ENCODE results near the gene PLEKHA7.
"Not testable (repeated sequence)": the region's sequence is repeated elsewhere in the genome, so short reads cannot be mapped to it uniquely, and the experiment has no call there.

PLEKHA7 gene

GRCh38 chr11:17010851-17011420 is 3.3 kb downstream of the PLEKHA7 start:
- no peak for DNase-seq (ENCODE audit: low read depth)

DNA sequence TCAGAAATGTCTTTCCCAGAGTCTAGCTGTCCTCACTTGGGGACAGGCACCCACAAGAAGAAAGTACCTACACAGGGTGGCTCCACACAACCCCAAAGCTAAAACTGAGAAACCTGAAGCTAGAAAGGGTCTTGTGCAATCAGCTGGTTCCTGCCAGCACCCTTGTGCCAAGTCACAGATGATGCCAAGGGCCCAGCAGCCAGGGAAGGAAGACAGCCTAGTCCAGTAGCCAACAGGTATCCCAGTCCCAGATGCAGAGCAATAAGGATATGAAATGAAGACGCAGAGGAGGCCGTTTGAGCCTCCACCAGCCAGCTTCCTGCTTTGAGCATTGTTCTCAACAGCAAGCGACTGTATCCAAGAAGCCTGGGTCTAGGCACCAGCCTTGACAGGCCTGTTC is 6.1 kb downstream of the PLEKHA7 start:
- DNase-seq (ENCODE audit: low read depth) = no peak

DNA sequence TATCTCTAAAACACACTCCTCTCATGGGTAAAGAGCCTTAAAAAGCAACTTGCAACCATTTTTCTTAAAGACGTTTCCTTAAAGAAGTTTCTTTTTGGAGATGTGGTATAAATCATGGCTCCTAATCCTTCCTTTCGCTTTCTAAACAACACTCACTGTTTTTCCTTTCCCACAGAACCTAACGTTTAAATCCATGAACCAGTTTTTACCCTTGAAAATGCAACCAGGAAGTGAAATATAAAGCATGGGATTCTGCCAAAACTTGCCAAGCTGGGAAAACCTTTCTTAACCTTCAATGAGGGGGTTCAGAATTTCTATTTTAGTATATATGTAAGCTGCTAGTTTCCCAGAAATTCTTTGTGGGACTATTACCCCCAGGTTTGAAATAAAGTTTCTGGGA is 8.6 kb downstream of the PLEKHA7 start:
- no peak for DNase-seq (ENCODE audit: low read depth)

DNA sequence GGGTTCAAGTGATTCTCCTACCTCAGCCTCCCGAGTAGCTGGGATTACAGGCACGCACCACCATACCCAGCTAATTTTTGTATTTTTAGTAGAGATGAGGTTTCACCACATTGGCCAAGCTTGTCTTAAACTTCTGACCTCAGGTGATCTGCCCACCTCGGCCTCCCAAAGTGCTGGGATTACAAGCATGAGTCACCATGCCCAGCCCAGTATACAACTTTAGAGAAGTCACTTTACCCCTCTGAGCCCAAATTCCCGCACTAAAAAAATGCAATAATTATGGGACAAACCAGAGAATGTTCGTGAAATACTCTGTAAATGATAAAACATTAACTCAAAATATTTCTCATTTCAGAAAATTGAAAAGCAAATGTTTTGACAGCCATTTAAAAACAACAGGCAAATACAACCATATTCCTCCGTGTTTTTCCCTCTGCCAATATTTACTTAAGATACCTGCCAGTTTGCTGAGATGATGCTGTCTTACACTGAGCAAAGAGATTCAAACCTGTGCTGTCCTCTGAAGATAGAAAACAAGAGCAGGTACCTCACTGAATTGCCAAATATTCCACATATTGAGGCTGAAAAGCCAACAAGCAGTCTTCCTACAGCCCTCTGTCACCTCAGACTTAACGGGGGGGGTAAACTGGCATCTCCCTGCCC is 9.6 kb downstream of the PLEKHA7 start:
- DNase-seq (ENCODE audit: low read depth) = no peak

- no peak for DNase-seq (ENCODE audit: low read depth)
Measured at GRCh38 chr11:17003426-17003825, 10.8 kb downstream of the PLEKHA7 start.

DNA sequence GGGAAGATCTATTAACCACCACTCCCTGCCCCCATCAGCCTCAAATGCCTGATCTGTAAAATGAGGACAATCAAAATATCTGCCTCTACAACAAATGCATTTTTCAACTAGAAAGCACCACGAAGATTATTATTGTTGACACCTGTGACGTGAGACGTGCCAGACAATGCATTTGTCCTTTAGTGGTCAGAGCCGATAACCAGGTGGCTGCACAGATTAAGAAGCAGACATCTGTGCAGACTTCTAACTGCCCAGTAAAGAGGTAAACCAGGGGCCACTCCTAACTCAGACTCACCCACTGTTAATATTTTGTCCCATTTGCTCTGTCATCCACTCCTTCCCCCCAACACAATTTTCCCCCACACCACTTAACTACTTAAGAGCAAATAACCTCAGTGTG is 11.7 kb downstream of the PLEKHA7 start:
- DNase-seq (ENCODE audit: low read depth) = no peak

DNA sequence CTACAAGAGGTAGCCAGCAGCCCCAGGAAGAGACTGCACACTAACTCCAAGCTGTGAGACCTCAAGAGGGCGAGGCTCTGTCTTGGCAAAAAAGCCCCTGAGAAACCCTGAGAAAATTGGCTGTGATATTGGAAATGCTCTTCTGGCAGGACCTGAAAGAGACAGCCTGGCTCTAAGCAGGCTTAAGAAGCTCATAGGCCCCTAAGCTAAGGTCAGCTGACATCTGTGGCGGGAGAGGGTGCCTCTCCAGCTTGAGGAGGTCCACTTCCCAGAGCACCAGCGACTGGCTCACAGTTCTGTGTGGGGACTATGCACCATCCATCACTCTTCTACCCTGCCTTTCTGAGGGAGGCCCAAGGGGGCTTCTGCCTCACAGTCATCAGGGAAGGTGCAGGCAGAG is 12.4 kb downstream of the PLEKHA7 start:
- no peak for DNase-seq (ENCODE audit: low read depth)

GRCh38 chr11:17000987-17001386 is 13.2 kb downstream of the PLEKHA7 start:
- DNase-seq (ENCODE audit: low read depth) = no peak

DNA sequence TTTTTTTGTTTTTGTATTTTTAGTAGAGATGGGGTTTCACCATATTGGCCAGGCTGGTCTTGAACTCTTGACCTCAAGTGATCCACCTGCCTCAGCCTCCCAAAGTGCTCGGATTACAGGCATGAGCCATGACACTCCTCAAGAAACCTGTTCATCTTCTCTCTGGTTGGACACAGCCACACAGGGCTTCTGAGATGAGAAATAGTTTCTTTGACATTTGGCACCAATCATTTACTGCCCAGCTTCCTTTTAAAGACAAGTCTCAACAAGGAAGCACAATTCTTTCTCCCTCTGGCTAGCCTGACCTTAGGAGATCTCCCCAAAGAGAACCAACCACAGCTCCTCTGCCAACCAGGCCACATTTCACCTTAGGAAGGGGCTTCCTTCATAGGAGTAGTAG is 14.0 kb downstream of the PLEKHA7 start:
- not testable (repeated sequence) for DNase-seq (ENCODE audit: low read depth)

DNA sequence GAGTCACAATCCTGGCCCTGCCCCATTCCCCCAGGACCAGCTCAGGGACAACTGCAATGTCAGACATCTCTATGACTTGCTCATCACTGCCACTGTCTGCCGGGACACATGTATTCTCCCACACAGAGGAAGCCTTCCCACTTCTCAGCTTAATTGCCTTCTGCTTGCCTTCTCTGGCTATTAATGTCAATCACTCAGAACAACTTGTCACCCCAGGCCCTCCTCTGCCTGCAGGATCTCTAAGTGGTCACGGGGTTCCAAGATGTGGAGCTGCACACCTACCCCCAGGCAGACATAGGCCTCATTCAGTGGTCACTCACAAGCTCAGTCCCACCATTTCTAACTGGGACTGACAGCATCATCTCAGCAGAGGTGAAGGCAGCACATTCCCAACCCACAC is 15.1 kb downstream of the PLEKHA7 start:
- DNase-seq (ENCODE audit: low read depth) = no peak

GRCh38 chr11:16997624-16998023 is 16.6 kb downstream of the PLEKHA7 start:
- DNase-seq (ENCODE audit: low read depth) = no peak

DNA sequence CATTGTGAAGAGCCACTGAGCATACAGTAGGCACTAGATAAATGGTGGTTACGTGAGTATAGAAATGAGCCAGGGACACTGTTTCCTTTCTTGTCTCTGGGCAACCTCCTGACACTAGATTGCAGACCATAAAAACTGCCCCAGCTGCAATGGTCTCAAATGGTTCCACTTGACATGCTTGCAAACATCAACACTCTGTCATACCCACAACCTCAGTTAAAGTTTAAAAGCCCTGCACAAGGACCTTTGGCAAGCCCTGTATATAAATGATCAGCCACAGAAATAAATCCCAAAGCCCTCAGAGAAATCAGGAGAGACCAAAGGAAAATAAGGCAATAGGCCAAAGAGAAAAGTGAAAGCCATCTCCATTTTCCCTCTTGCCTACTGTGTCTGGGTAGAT is 20.7 kb downstream of the PLEKHA7 start:
- no peak for DNase-seq (ENCODE audit: low read depth)

GRCh38 chr11:16992846-16993245 is 21.4 kb downstream of the PLEKHA7 start:
- no peak for DNase-seq (ENCODE audit: low read depth)

DNA sequence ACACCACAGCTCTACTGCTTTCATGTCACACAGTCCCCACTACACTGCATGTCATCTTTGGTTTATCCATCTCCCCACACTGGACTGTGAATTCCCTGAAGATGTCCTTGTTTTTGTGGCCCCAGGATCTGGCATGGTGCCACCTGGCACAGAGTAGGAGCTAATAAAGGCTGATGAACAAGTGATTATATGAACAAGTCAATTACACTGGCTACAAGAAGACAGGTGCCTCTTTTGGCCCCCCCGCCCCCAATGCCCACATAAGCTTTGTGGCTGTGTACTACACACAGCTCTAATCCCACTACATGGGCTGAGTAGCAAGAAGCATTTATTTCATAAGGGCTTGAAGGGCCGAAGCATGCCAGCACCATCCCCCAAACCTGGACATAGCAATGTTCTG is 24.7 kb downstream of the PLEKHA7 start:
- DNase-seq (ENCODE audit: low read depth) = no peak

DNA sequence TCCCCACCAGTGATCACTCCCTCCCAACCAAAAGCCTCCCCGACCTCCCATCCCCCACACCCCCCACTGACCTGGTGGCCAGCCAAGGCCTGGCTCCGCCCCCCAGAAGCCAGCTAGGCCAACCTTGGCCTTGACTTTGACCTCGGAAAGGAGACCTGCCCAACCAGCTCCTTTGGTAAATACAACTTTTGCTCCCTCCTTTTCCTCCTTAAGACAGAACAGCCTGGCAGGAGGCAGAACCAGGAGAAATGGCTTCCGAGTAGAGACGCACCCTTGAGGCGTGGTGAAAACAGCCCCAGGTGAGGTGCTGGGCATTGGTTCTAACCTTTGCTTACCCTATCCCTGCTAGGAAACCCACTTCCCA is 27.0 kb downstream of the PLEKHA7 start:
- no peak for DNase-seq (ENCODE audit: low read depth)

- peak; percentile 17 for DNase-seq (ENCODE audit: low read depth)
Measured at GRCh38 chr11:16986434-16987204, 27.6 kb downstream of the PLEKHA7 start.

DNA sequence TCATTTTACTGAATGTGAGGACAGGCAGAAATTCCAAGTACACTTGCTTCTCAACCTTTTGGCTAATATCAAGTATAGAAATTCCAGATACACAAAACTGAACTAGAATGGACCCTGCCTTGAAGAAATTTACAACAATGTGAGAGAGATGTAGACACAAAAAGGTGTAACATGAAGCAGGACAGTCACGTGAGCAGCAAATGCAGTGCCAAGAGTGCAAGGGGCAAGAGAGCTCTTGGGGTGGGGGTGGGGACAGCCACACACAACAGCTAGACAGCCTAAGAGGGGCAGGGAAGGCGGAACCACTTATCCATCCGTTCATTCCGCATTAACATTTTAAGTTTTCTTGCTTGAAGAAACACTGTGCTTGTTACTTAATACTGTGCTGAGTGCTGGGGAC is 28.9 kb downstream of the PLEKHA7 start:
- DNase-seq (ENCODE audit: low read depth) = no peak

- no peak for DNase-seq (ENCODE audit: low read depth)
Measured at GRCh38 chr11:16984229-16984628, 30.0 kb downstream of the PLEKHA7 start.

DNA sequence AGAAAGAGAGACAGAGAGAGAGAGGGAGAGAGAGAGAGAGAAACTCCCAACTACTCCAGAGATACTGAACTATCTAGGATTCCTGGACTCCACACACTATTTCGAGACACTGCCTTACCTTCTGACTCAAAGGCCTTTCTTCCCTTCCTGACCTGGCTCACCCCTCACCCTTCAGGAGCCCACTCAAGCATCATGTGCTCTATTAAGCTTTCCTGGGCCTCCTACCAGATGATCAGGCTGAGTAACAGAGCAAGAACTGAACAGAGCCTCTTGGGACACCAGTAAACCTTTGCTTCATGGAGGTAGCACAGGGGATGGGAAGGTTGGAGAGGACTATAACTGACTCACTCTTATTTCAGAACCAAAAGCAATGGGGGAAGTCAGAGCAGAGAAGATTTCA is 31.4 kb downstream of the PLEKHA7 start:
- DNase-seq (ENCODE audit: low read depth) = no peak

- DNase-seq (ENCODE audit: low read depth) = no peak
Measured at GRCh38 chr11:16982256-16982671, 31.9 kb downstream of the PLEKHA7 start.

DNA sequence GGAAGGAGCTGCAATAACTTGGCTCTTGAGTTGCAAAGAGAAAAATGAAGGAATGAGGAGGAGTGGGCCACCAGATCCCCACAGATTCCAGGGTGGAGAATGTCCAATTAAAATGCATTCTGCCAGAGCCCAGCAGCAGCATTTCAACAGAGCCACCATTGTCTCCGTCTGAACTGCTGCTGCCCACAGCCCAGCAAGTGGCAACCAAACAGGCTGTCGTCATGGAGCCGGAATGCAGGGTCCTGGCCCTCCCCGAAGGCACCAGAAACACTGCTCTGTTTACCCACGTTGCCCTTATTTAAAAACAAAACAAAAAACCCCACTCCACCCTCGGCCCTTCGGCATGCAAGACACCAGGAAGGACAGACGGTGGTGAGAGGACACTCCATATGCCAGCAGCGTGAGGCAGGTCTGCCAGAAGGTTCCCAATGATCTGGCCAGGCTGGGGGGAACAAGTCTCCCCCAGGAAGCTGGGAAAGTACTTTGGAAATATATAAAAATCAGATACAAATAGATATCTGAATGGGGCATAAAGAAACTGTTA is 32.5 kb downstream of the PLEKHA7 start:
- no peak for DNase-seq (ENCODE audit: low read depth)

DNA sequence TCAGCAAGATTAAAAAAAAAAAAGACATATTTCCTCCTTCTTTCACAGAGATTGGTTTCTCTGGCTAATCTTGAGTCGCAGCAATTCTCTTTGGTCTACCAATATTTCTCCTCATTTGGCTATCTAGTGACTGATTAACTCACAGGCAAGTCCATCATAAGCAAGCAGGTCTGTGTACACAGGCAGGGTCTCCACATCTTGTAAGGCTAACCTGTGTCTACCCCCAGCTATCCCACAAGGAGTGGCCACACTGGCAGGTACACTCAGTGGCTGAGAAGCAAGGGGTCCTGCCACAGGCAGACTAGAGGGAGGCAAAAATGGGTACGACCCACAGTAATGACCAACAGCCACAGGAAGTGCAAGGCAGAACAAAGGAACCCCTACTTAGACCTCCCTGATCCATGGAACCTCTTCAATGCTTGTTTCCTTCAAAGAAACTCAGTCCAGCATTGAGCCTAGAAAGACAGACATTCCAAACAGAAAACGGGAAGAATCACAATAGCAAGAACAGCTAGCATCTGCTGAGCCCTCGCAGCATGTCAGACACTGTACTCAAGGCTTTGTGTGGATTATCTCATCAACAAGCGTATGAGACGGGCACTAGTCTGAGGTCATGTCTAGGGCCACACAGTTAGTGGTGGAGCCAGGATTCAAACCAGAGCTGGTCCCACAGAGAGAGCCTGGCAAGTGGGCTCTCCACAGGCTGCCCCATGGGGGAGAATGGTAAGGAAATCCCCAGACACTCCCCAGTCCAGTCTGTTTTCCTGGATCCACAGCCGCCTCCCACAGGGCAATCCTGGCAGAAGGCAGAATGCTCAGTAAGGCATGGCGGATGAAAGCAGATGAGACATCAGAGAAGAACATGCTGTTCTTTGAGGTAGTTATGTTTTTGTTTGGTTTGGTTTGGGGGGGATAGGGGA is 34.3 kb downstream of the PLEKHA7 start:
- DNase-seq (ENCODE audit: low read depth) = no peak
